WTC11 (cell line): ENCODE results near the gene CORO2B. TPM values are rescaled to one million over a fixed set of nuclear protein-coding genes. Genes with fewer than 3 reads are reported as not detected.
A peak's percentile ranks its signal among the peaks of the same experiment; 100 is the strongest.

Experiments used
- ATAC-seq: fragments of 200-7000 bp; cut with Tn5 transposase; 2 replicates; pipeline ENCODE4 v1.10.0; 2021; ENCODE audit warnings: mild to moderate bottlenecking, moderate library complexity
- CTCF ChIA-PET: fragments of 300-600 bp; sonication (Branson Sonifier 250); formaldehyde crosslinking; loops from one replicate; lab custom pipeline; 2021; ENCODE audit warnings: antibody characterized with exemption; lab: Charles Lee
- POLR2A ChIA-PET: fragments of 350-600 bp; sonication (Branson Sonifier 250); formaldehyde crosslinking; loops from one replicate; lab custom pipeline; 2021; ENCODE audit warnings: antibody characterized with exemption; lab: Charles Lee
- DNase-seq: peaks from one replicate; pipeline ENCODE4 v3.0.0; 2021; ENCODE audit warnings: low spot score
- H3K27ac Mint-ChIP-seq: 2 replicates; pipeline ENCODE4 v1.8.0; 2021; ENCODE audit warnings: mixed read lengths
- H3K27me3 Mint-ChIP-seq: 2 replicates; pipeline ENCODE4 v1.8.0; 2021; ENCODE audit warnings: low read depth, mild to moderate bottlenecking, moderate library complexity, mixed read lengths
- H3K36me3 Mint-ChIP-seq: 2 replicates; pipeline ENCODE4 v1.8.0; 2021; ENCODE audit warnings: mixed read lengths
- H3K4me1 Mint-ChIP-seq: 2 replicates; pipeline ENCODE4 v1.8.0; 2022; ENCODE audit warnings: mixed read lengths
- H3K4me3 Mint-ChIP-seq: 2 replicates; pipeline ENCODE4 v1.8.0; 2021; ENCODE audit warnings: mild to moderate bottlenecking, moderate library complexity, mixed read lengths
- H3K9me3 Mint-ChIP-seq: 2 replicates; pipeline ENCODE4 v1.8.0; 2021; ENCODE audit warnings: mixed read lengths
- ATF1 ChIP-seq: sonication (generic); formaldehyde crosslinking; IDR thresholded peaks from 2 replicates; pipeline ENCODE4 v1.8.1; 2023; ENCODE audit warnings: mild to moderate bottlenecking, moderate library complexity, missing genetic modification reagents
- CREB1 ChIP-seq: sonication (generic); formaldehyde crosslinking; IDR thresholded peaks from 2 replicates; pipeline ENCODE4 v1.8.0; 2023; ENCODE audit warnings: mild to moderate bottlenecking, missing genetic modification reagents
- EMX1 ChIP-seq: fragments of 250-450 bp; sonication (Bioruptor Pico); IDR thresholded peaks from 2 replicates; pipeline ENCODE4 v1.8.0; 2021; ENCODE audit warnings: mild to moderate bottlenecking
- GRHL2 ChIP-seq: fragments of 250-450 bp; sonication (Bioruptor Pico); IDR thresholded peaks from 2 replicates; pipeline ENCODE4 v1.8.0; 2022; ENCODE audit warnings: mild to moderate bottlenecking, moderate library complexity; ENCODE audit not compliant: insufficient replicate concordance, severe bottlenecking
- IRF2 ChIP-seq: sonication (generic); formaldehyde crosslinking; IDR thresholded peaks from 2 replicates; pipeline ENCODE4 v1.8.0; 2022; ENCODE audit warnings: low read depth, missing genetic modification reagents, borderline replicate concordance
- MLX ChIP-seq: sonication (generic); formaldehyde crosslinking; IDR thresholded peaks from 2 replicates; pipeline ENCODE4 v1.8.1; 2023; ENCODE audit warnings: mild to moderate bottlenecking, missing genetic modification reagents, moderate library complexity
- MXD4 ChIP-seq: fragments of 250-450 bp; sonication (Bioruptor Pico); IDR thresholded peaks from 2 replicates; pipeline ENCODE4 v1.8.0; 2021; ENCODE audit warnings: mild to moderate bottlenecking, moderate library complexity, borderline replicate concordance
- NFATC4 ChIP-seq: fragments of 250-450 bp; sonication (Bioruptor Pico); IDR thresholded peaks from 2 replicates; pipeline ENCODE4 v1.9.0; 2021; ENCODE audit warnings: mild to moderate bottlenecking
- NFE2L1 ChIP-seq: sonication (generic); formaldehyde crosslinking; IDR thresholded peaks from 2 replicates; pipeline ENCODE4 v1.8.1; 2023; ENCODE audit warnings: missing genetic modification reagents
- NFYB ChIP-seq: sonication (generic); formaldehyde crosslinking; conservative IDR thresholded peaks from 2 replicates; pipeline ENCODE4 v1.8.0; 2022; ENCODE audit warnings: low read depth, missing genetic modification reagents
- NR2C2 ChIP-seq: sonication (generic); formaldehyde crosslinking; IDR thresholded peaks from 2 replicates; pipeline ENCODE4 v1.8.0; 2022; ENCODE audit warnings: mild to moderate bottlenecking, missing genetic modification reagents
- SOX15 ChIP-seq: fragments of 250-450 bp; sonication (Bioruptor Pico); IDR thresholded peaks from 2 replicates; pipeline ENCODE4 v1.9.0; 2021; ENCODE audit warnings: mild to moderate bottlenecking
- TCF7 ChIP-seq: sonication (generic); formaldehyde crosslinking; IDR thresholded peaks from 2 replicates; pipeline ENCODE4 v1.8.0; 2022; ENCODE audit warnings: mild to moderate bottlenecking, low read depth, missing genetic modification reagents, moderate library complexity
- TEAD1 ChIP-seq: sonication (generic); formaldehyde crosslinking; IDR thresholded peaks from 2 replicates; pipeline ENCODE4 v1.8.0; 2022; ENCODE audit warnings: mild to moderate bottlenecking, missing genetic modification reagents
- TP53 ChIP-seq: sonication (generic); formaldehyde crosslinking; IDR thresholded peaks from 2 replicates; pipeline ENCODE4 v1.8.1; 2023; ENCODE audit warnings: mild to moderate bottlenecking, missing genetic modification reagents
- ZMAT4 ChIP-seq: fragments of 250-450 bp; sonication (Bioruptor Pico); IDR thresholded peaks from 2 replicates; pipeline ENCODE4 v1.9.0; 2021; ENCODE audit warnings: mild to moderate bottlenecking
- total RNA-seq: library from RNA; stranded (reverse); gene quantifications from 3 replicates; pipeline ENCODE4 v1.2.3, GENCODE V29; 2021
- TF ChIP-seq, protein P1 (sequence below): sonication (generic); formaldehyde crosslinking; IDR thresholded peaks from 2 replicates; pipeline ENCODE4 v1.8.0; 2022; ENCODE audit warnings: missing genetic modification reagents
- TF ChIP-seq, protein P2 (sequence below): sonication (generic); formaldehyde crosslinking; IDR thresholded peaks from 2 replicates; pipeline ENCODE4 v1.8.0; 2023; ENCODE audit warnings: missing genetic modification reagents, mild to moderate bottlenecking, borderline replicate concordance
- TF ChIP-seq, protein P3 (sequence below): sonication (generic); formaldehyde crosslinking; IDR thresholded peaks from 2 replicates; pipeline ENCODE4 v1.8.1; 2022; ENCODE audit warnings: mild to moderate bottlenecking, moderate library complexity, missing genetic modification reagents

The CORO2B gene
- total RNA-seq, 1 experiment from 2014 or later = 4.9 TPM

DNA sequence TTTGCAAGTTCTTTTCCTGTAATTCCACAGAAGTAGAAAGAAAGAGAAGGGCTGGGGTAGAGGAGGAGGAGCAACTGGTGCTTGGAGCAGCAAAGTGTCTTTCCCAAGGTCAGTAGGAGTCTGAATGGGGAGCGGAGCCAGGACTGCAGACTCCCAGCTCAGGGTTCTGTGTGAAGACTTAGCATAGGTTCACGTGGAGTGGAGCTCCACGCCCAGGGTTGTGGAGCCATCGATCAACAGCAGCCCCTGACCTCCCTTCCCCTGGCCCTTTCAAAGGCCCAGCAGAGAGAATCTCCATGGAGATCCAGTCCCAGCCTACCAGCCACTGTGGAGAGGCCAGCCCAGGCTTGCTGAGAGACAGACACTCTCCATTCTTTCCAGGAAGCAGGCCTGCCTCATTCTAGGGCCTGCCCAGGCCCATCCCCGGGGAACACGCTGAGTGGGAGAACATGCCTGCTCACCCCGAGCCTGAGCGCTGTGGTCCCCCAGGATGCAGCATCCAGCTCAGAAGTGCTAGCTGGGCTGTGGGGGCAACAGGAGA is 62.1 kb downstream of the CORO2B start:
- no peak for DNase-seq
- ChIA-PET POLR2A (interaction anchor here (1.0 kb wide), 1 partner anchor 26 kb away, joined by 3 read pairs; no protein-coding TSS in a partner anchor), CTCF (interaction anchor here (1.1 to 2.6 kb wide), 4 partner anchors 9 to 284 kb away, joined by 3 to 9 read pairs (median 8); no protein-coding TSS in a partner anchor)
- Mint-ChIP-seq H3K27ac (no peak overlapping the region; the same call in 1 of the 2 replicates), H3K4me1 (peaks cover 28% of the 10 kb centered on the region), H3K4me3 (no peak overlapping the region), H3K27me3 (no peaks in the 10 kb centered on the region), H3K9me3 (no peaks in the 10 kb centered on the region), H3K36me3 (no peaks in the 10 kb centered on the region)
- TF ChIP-seq, protein P1, sequence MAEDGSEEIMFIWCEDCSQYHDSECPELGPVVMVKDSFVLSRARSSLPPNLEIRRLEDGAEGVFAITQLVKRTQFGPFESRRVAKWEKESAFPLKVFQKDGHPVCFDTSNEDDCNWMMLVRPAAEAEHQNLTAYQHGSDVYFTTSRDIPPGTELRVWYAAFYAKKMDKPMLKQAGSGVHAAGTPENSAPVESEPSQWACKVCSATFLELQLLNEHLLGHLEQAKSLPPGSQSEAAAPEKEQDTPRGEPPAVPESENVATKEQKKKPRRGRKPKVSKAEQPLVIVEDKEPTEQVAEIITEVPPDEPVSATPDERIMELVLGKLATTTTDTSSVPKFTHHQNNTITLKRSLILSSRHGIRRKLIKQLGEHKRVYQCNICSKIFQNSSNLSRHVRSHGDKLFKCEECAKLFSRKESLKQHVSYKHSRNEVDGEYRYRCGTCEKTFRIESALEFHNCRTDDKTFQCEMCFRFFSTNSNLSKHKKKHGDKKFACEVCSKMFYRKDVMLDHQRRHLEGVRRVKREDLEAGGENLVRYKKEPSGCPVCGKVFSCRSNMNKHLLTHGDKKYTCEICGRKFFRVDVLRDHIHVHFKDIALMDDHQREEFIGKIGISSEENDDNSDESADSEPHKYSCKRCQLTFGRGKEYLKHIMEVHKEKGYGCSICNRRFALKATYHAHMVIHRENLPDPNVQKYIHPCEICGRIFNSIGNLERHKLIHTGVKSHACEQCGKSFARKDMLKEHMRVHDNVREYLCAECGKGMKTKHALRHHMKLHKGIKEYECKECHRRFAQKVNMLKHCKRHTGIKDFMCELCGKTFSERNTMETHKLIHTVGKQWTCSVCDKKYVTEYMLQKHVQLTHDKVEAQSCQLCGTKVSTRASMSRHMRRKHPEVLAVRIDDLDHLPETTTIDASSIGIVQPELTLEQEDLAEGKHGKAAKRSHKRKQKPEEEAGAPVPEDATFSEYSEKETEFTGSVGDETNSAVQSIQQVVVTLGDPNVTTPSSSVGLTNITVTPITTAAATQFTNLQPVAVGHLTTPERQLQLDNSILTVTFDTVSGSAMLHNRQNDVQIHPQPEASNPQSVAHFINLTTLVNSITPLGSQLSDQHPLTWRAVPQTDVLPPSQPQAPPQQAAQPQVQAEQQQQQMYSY (CRISPR knock-in tag) = 0 out of 2 replicates have a peak, but pooled peaks have one; percentile 19
- TF ChIP-seq NFE2L1 (no peak), TP53 (CRISPR knock-in tag) (no peak)
- ATAC-seq = no peak

GRCh38 chr15:68641376-68641775 is 62.6 kb downstream of the CORO2B start:
- DNase-seq (no peak), ATAC-seq (no peak)
- peaks cover 28% of the 10 kb centered on the region for H3K4me1 Mint-ChIP-seq
- CTCF ChIA-PET = interaction anchor here (1.1 to 2.6 kb wide), 5 partner anchors 9 to 284 kb away, joined by 3 to 9 read pairs (median 7); no protein-coding TSS in a partner anchor
- no peaks in the 10 kb centered on the region for H3K9me3 Mint-ChIP-seq
- no peak overlapping the region for H3K4me3 Mint-ChIP-seq
- POLR2A ChIA-PET = interaction anchor here (1.0 kb wide), 1 partner anchor 26 kb away, joined by 3 read pairs; no protein-coding TSS in a partner anchor
- H3K36me3 Mint-ChIP-seq = no peaks in the 10 kb centered on the region
- TF ChIP-seq ATF1 (CRISPR knock-in tag) (no peak), SOX15 (no peak), MXD4 (CRISPR knock-in tag) (no peak), EMX1 (CRISPR knock-in tag) (no peak), IRF2 (no peak), NFATC4 (no peak), TEAD1 (CRISPR knock-in tag) (no peak), NFYB (CRISPR knock-in tag) (no peak)
- TF ChIP-seq, protein P2, sequence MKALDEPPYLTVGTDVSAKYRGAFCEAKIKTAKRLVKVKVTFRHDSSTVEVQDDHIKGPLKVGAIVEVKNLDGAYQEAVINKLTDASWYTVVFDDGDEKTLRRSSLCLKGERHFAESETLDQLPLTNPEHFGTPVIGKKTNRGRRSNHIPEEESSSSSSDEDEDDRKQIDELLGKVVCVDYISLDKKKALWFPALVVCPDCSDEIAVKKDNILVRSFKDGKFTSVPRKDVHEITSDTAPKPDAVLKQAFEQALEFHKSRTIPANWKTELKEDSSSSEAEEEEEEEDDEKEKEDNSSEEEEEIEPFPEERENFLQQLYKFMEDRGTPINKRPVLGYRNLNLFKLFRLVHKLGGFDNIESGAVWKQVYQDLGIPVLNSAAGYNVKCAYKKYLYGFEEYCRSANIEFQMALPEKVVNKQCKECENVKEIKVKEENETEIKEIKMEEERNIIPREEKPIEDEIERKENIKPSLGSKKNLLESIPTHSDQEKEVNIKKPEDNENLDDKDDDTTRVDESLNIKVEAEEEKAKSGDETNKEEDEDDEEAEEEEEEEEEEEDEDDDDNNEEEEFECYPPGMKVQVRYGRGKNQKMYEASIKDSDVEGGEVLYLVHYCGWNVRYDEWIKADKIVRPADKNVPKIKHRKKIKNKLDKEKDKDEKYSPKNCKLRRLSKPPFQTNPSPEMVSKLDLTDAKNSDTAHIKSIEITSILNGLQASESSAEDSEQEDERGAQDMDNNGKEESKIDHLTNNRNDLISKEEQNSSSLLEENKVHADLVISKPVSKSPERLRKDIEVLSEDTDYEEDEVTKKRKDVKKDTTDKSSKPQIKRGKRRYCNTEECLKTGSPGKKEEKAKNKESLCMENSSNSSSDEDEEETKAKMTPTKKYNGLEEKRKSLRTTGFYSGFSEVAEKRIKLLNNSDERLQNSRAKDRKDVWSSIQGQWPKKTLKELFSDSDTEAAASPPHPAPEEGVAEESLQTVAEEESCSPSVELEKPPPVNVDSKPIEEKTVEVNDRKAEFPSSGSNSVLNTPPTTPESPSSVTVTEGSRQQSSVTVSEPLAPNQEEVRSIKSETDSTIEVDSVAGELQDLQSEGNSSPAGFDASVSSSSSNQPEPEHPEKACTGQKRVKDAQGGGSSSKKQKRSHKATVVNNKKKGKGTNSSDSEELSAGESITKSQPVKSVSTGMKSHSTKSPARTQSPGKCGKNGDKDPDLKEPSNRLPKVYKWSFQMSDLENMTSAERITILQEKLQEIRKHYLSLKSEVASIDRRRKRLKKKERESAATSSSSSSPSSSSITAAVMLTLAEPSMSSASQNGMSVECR (CRISPR knock-in tag) = no peak
- TF ChIP-seq, protein P3, sequence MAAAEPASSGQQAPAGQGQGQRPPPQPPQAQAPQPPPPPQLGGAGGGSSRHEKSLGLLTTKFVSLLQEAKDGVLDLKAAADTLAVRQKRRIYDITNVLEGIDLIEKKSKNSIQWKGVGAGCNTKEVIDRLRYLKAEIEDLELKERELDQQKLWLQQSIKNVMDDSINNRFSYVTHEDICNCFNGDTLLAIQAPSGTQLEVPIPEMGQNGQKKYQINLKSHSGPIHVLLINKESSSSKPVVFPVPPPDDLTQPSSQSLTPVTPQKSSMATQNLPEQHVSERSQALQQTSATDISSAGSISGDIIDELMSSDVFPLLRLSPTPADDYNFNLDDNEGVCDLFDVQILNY = no peak
- H3K27me3 Mint-ChIP-seq = no peaks in the 10 kb centered on the region
- no peak overlapping the region for H3K27ac Mint-ChIP-seq

GRCh38 chr15:68642491-68642845 is 63.7 kb downstream of the CORO2B start:
- ChIA-PET CTCF (interaction anchor here (1.0 to 2.0 kb wide), 6 partner anchors 8 to 88 kb away, joined by 3 to 8 read pairs (median 4); no protein-coding TSS in a partner anchor), POLR2A (no interaction called here)
- H3K36me3 Mint-ChIP-seq = no peaks in the 10 kb centered on the region
- TF ChIP-seq MLX (no peak), CREB1 (CRISPR knock-in tag) (no peak), GRHL2 (CRISPR knock-in tag) (no peak), MXD4 (CRISPR knock-in tag) (no peak), NR2C2 (CRISPR knock-in tag) (no peak), ZMAT4 (CRISPR knock-in tag) (no peak), TCF7 (CRISPR knock-in tag) (no peak)
- H3K4me3 Mint-ChIP-seq = no peak overlapping the region
- DNase-seq = no peak
- H3K9me3 Mint-ChIP-seq = no peaks in the 10 kb centered on the region
- peak; percentile 82 for ATAC-seq
- H3K4me1 Mint-ChIP-seq = peaks cover 28% of the 10 kb centered on the region
- H3K27me3 Mint-ChIP-seq = no peaks in the 10 kb centered on the region
- H3K27ac Mint-ChIP-seq = no peak overlapping the region
